NCI-H1930 (cell line): ENCODE data around the gene NAT8L.

Source experiments
- DNase-seq, 2 experiments: peaks; one replicate each; lab custom pipeline; 2025; lab: John Stamatoyannopoulos, UW

NAT8L gene

GRCh38 chr4:2064276-2064991 is 5.3 kb downstream of the NAT8L start:
- no peak for DNase-seq

- DNase-seq = no peak
These were observed 6.2 kb downstream of the NAT8L start for GRCh38 chr4:2065106-2065930.

GRCh38 chr4:2066011-2066551 is 7.0 kb downstream of the NAT8L start:
- no peak for DNase-seq

- DNase-seq = no peak
These were observed 7.7 kb downstream of the NAT8L start for GRCh38 chr4:2066571-2067445.

GRCh38 chr4:2067446-2068197 is 8.5 kb downstream of the NAT8L start:
- DNase-seq = no peak

- DNase-seq = no peak
These were observed 9.0 kb downstream of the NAT8L start for GRCh38 chr4:2068198-2068470.

GRCh38 chr4:2068566-2068965 is 9.4 kb downstream of the NAT8L start:
- no peak for DNase-seq

- no peak for DNase-seq
These were observed 10.2 kb downstream of the NAT8L start for GRCh38 chr4:2069161-2069971.

- no peak for DNase-seq
These were observed 10.9 kb downstream of the NAT8L start for GRCh38 chr4:2069986-2070385.

GRCh38 chr4:2070421-2071251 is 11.5 kb downstream of the NAT8L start:
- no peak for DNase-seq

- no peak for DNase-seq
These were observed 12.3 kb downstream of the NAT8L start for GRCh38 chr4:2071252-2071911.

- DNase-seq = no peak
These were observed 13.1 kb downstream of the NAT8L start for GRCh38 chr4:2071912-2072867.

- no peak for DNase-seq
These were observed 14.1 kb downstream of the NAT8L start for GRCh38 chr4:2072971-2073807.

- no peak for DNase-seq
These were observed 14.8 kb downstream of the NAT8L start for GRCh38 chr4:2073808-2074481.

- no peak for DNase-seq
These were observed 15.5 kb downstream of the NAT8L start for GRCh38 chr4:2074588-2074987.

- no peak for DNase-seq
These were observed 16.3 kb downstream of the NAT8L start for GRCh38 chr4:2075171-2075986.
